RWPE2 (cell line): ENCODE measurements around the gene CPSF6.

Source experiments
- ATAC-seq: fragments of 200-7000 bp; cut with Tn5 transposase; 3 replicates; pipeline ENCODE4 v1.9.1; 2021; ENCODE audit warnings: low read depth
- DNase-seq: peaks from one replicate; pipeline ENCODE4 v3.0.0-alpha.2; 2020; ENCODE audit warnings: low spot score
- H3K27ac ChIP-seq: fragments of 450-650 bp; 2 replicates; pipeline ENCODE4 v1.5.1; 2017; ENCODE audit warnings: mild to moderate bottlenecking; ENCODE audit not compliant: poor library complexity, severe bottlenecking
- H3K27me3 ChIP-seq: fragments of 250-450 bp; sonication (Bioruptor Pico); 2 replicates; pipeline ENCODE4 v1.5.1; 2021; ENCODE audit warnings: mild to moderate bottlenecking, moderate library complexity; ENCODE audit not compliant: insufficient read depth, poor library complexity, severe bottlenecking
- H3K36me3 ChIP-seq: fragments of 250-450 bp; sonication (Bioruptor Pico); 2 replicates; pipeline ENCODE4 v1.5.1; 2020; ENCODE audit warnings: low read depth, mild to moderate bottlenecking, moderate library complexity
- H3K4me1 ChIP-seq: fragments of 250-450 bp; sonication (Bioruptor Pico); 2 replicates; pipeline ENCODE4 v1.5.1; 2021; ENCODE audit warnings: mild to moderate bottlenecking, moderate library complexity; ENCODE audit not compliant: insufficient read depth, poor library complexity, severe bottlenecking
- H3K4me3 ChIP-seq: fragments of 250-450 bp; sonication (Bioruptor Pico); 2 replicates; pipeline ENCODE4 v1.5.1; 2021; ENCODE audit warnings: mild to moderate bottlenecking, moderate library complexity; ENCODE audit not compliant: severe bottlenecking
- H3K9me3 ChIP-seq: fragments of 250-450 bp; sonication (Bioruptor Pico); 2 replicates; pipeline ENCODE4 v1.5.1; 2021; ENCODE audit warnings: mild to moderate bottlenecking, moderate library complexity; ENCODE audit not compliant: severe bottlenecking
- TF ChIP-seq, protein P1 (sequence below): fragments of 450-650 bp; IDR thresholded peaks from one replicate; pipeline ENCODE4 v1.5.1; 2017; ENCODE audit warnings: mild to moderate bottlenecking, moderate library complexity; ENCODE audit not compliant: poor library complexity, severe bottlenecking

Gene CPSF6

DNA sequence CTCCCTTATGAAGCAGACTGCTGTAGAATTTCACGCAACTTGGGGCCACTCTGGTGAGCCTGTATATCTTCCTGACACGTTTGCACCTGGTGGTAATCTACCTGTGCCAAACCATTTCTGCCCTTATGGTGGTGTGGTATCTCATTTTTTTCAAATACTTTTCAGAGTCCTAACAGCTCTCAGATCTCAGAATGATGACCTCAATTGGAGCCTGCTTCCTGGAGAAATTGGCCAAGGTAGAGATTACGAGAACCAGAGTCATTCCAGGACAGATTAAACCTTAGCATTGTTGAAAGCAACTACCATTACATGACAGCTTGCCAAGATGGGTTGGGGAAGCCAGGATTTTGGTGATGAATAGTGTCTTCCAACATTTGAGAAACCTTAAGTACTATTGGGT lies 48.2 kb downstream of the CPSF6 start:
- no peak for ATAC-seq
- H3K9me3 ChIP-seq: no peaks in the 10 kb centered on the region
- no peaks in the 10 kb centered on the region for H3K36me3 ChIP-seq
- no peak for DNase-seq
- TF ChIP-seq, protein P1, sequence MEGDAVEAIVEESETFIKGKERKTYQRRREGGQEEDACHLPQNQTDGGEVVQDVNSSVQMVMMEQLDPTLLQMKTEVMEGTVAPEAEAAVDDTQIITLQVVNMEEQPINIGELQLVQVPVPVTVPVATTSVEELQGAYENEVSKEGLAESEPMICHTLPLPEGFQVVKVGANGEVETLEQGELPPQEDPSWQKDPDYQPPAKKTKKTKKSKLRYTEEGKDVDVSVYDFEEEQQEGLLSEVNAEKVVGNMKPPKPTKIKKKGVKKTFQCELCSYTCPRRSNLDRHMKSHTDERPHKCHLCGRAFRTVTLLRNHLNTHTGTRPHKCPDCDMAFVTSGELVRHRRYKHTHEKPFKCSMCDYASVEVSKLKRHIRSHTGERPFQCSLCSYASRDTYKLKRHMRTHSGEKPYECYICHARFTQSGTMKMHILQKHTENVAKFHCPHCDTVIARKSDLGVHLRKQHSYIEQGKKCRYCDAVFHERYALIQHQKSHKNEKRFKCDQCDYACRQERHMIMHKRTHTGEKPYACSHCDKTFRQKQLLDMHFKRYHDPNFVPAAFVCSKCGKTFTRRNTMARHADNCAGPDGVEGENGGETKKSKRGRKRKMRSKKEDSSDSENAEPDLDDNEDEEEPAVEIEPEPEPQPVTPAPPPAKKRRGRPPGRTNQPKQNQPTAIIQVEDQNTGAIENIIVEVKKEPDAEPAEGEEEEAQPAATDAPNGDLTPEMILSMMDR: no peak
- H3K27me3 ChIP-seq: no peaks in the 10 kb centered on the region
- H3K27ac ChIP-seq: no peak overlapping the region
- H3K4me3 ChIP-seq: no peak overlapping the region
- H3K4me1 ChIP-seq: peaks cover 6% of the 10 kb centered on the region

DNA sequence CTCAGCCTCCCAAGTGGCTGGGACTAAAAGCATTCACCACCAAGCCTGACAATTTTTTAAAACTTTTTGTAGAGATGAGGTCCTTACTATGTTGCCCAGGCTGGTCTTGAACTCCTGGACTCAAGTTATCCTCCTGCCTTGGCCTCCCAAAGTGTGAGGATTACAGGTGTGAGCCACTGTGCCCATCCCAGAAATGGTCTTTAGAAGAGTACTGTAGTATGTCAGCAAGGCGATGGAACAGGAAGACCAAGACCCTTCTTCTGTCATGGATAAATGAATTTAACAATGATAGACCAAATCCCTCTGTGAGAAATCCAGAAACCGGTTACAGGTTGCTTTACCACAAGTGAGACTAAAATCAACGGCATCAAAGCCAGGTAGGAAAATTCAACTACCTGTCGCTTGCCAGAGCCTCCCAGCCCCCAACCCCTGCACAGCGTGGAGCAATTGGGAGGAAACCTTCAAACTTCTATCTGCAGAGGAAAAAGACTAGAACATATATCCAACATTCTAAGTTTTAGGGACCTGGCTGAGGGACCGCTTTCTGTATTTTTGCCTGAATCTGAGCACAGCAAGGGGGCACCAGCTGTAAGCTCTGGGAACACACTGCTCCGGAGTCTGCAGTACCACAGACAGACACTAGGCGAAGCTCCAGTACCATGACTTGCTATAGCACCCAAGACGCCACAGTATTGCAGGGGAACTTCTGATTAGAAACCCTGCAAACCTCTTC lies 51.3 kb downstream of the CPSF6 start:
- Histone ChIP-seq H3K9me3 (no peaks in the 10 kb centered on the region), H3K27me3 (no peaks in the 10 kb centered on the region), H3K4me3 (no peak overlapping the region), H3K4me1 (no peaks in the 10 kb centered on the region), H3K27ac (no peak overlapping the region), H3K36me3 (no peaks in the 10 kb centered on the region)
- peak; percentile 94 for ATAC-seq
- no peak for DNase-seq
- TF ChIP-seq, protein P1: peak; percentile 94

DNA sequence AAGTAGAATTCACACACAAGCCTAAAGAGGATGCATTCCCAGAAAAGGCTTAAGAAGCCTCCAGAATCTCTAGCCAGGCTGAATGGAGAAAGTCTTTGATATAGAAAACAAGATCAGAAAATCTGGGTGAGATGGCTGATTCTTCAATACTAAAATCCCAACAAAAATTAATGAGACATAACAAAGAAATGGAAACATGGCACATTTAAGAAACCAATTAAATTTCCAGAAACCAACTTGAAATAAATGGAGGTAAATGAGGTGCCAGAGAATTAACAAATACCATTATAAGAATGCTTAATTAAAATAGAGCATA lies 51.9 kb downstream of the CPSF6 start:
- no peak for DNase-seq
- no peak for ATAC-seq
- Histone ChIP-seq H3K27me3 (no peaks in the 10 kb centered on the region), H3K36me3 (no peaks in the 10 kb centered on the region), H3K4me1 (no peaks in the 10 kb centered on the region), H3K4me3 (no peak overlapping the region), H3K9me3 (no peaks in the 10 kb centered on the region), H3K27ac (no peak overlapping the region)
- TF ChIP-seq, protein P1: peak; percentile 74

DNA sequence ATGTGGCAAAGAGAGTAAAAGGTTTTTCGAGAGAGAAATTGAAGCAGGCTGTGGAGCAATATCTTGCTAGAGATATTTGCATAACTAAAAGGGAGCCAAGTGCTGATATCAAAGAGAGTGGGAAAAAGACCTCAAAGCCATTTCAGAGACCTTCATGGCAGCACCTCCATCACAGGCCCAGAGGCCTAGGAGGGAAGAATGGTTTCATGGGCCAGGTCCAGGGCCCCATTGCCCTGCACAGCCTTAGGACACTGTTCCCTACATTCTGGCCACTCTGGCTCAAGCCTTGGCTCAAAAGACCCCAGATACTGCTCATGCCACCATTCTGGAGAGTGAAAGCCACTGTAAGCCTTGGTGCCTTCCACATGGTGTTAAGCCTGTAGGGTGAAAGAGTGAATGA lies 58.8 kb downstream of the CPSF6 start:
- Histone ChIP-seq H3K4me1 (no peaks in the 10 kb centered on the region), H3K27ac (no peak overlapping the region), H3K4me3 (no peak overlapping the region), H3K36me3 (no peaks in the 10 kb centered on the region), H3K9me3 (no peaks in the 10 kb centered on the region), H3K27me3 (no peaks in the 10 kb centered on the region)
- no peak for ATAC-seq
- TF ChIP-seq, protein P1: no peak
- no peak for DNase-seq

DNA sequence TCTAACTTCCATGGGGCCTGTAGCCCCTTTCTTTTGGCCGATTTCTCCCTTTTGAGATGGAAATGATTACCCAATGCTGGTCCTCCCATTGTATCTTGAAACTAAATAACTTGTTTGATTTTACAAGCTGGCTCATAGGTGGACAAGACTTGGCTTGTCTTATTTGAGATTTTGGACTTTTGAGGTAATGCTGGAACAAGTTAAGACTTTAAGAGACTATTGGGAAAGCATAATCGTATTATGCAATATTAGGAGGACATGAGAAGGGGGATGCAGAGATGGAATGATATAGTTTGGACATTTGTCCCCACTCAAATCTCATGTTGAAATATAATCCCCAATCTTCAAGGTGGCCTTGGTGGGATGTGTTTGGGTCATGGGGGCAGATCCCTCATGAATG lies 59.6 kb downstream of the CPSF6 start:
- Histone ChIP-seq H3K4me3 (no peak overlapping the region), H3K36me3 (no peaks in the 10 kb centered on the region), H3K9me3 (no peaks in the 10 kb centered on the region), H3K27me3 (no peaks in the 10 kb centered on the region), H3K4me1 (no peaks in the 10 kb centered on the region), H3K27ac (no peak overlapping the region)
- ATAC-seq (no peak), DNase-seq (no peak)
- TF ChIP-seq, protein P1: no peak
